Measurements from ENCODE around the gene TSPAN9. TPM values are rescaled to one million over a fixed set of nuclear protein-coding genes. Genes with fewer than 3 reads are reported as not detected.

Gene TSPAN9
- polyA plus RNA-seq, 3 donors: 0.15 to 0.34 (median 0.25) TPM

DNA sequence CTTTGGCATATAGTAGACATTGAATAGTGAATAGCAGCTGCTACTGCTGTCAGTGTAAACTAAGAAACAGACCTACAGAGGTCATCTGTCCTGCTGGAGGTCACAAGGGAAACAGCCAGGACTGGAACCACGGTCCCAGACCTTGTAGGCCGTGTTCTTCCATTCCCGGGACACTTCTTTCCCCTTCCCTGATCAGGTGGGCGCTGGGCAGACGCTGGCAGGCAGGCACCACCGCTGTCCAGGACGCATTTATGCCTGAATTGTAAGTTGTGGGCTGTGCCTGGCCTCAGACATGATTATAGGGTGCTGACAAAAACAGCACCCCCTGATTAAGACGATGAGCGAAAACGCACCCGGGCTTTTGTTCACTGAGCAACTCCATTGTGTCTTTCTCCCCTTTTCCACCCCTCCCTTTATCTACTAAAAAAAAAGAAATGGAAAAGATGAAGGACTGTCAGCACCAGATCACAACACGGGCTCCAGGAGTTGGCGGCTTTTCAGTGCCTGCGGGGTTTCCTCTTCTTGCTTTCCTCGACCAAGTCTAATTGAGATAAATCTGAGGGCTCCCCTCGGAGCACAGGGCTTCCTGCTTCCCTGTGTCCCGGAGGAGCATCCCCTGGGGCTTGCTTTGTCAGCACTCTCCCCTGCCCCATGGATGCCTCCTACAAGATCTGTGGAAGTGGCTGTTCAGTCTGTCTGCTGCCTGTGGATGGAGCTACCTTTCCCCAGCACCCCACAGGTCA is 80.6 kb downstream of the TSPAN9 start:
- H3K4me1 ChIP-seq (ENCODE audit: control insufficient read depth in 1 of 2, insufficient read depth in 2 of 2, low read length in 2 of 2): no peaks in the 10 kb centered on the region
- H4K20me1 ChIP-seq (ENCODE audit: insufficient read depth, low read length): no peaks in the 10 kb centered on the region
- no peak overlapping the region for H3K4me3 ChIP-seq (replicated peaks in 1 of 3; ENCODE audit: low read depth in 2 of 3, low read length in 3 of 3)
- 88% methylated on average over 7 of the region's 17 CpGs for WGBS (ENCODE audit: insufficient coverage)
- peaks cover 0 to 15% of the 10 kb centered on the region in 2 donors for H3K27me3 ChIP-seq (ENCODE audit: control insufficient read depth in 2 of 2, insufficient read depth in 2 of 2, low read length in 2 of 2)
- peaks cover 11 to 31% (median 23%) of the 10 kb centered on the region in 3 donors for H3K27me3 Mint-ChIP-seq (ENCODE audit: low read depth in 3 of 3)
- H3K4me3 Mint-ChIP-seq: no peak overlapping the region
- intact Hi-C loops (cut with micrococcal nuclease): no loop called here
- no peak overlapping the region for H3K27ac Mint-ChIP-seq
- H3K9ac ChIP-seq (ENCODE audit: insufficient read depth, low read length, poor library complexity, severe bottlenecking): no peak overlapping the region
- H3K36me3 Mint-ChIP-seq: no peaks in the 10 kb centered on the region
- no peak overlapping the region for H2AFZ ChIP-seq (ENCODE audit: insufficient read depth, low read depth, low read length, poor library complexity, severe bottlenecking)
- DNase-seq: no peak
- TF ChIP-seq, protein P1, sequence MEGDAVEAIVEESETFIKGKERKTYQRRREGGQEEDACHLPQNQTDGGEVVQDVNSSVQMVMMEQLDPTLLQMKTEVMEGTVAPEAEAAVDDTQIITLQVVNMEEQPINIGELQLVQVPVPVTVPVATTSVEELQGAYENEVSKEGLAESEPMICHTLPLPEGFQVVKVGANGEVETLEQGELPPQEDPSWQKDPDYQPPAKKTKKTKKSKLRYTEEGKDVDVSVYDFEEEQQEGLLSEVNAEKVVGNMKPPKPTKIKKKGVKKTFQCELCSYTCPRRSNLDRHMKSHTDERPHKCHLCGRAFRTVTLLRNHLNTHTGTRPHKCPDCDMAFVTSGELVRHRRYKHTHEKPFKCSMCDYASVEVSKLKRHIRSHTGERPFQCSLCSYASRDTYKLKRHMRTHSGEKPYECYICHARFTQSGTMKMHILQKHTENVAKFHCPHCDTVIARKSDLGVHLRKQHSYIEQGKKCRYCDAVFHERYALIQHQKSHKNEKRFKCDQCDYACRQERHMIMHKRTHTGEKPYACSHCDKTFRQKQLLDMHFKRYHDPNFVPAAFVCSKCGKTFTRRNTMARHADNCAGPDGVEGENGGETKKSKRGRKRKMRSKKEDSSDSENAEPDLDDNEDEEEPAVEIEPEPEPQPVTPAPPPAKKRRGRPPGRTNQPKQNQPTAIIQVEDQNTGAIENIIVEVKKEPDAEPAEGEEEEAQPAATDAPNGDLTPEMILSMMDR (IDR thresholded peaks at IDR 0.05): no peak
- no peaks in the 10 kb centered on the region for H3K9me3 ChIP-seq (replicated peaks in 1 of 2; ENCODE audit: control insufficient read depth in 1 of 2, insufficient read depth in 1 of 2, low read length in 2 of 2)
- no peak overlapping the region for H3K4me2 ChIP-seq (replicated peaks; ENCODE audit: extremely low read depth, low read length, poor library complexity, severe bottlenecking)
- H3K4me1 Mint-ChIP-seq: no peaks in the 10 kb centered on the region
- peaks cover 0 to 7% (median 2%) of the 10 kb centered on the region in 7 donors for H3K9me3 Mint-ChIP-seq
- no peak overlapping the region for H3K27ac ChIP-seq (ENCODE audit: low read depth in 1 of 2, low read length in 2 of 2)
- H3K36me3 ChIP-seq (replicated peaks in 1 of 2; ENCODE audit: control insufficient read depth in 1 of 2, insufficient read depth in 2 of 2, low read length in 2 of 2): no peaks in the 10 kb centered on the region
- no peaks in the 10 kb centered on the region for H3K79me2 ChIP-seq (ENCODE audit: insufficient read depth, low read length)

DNA sequence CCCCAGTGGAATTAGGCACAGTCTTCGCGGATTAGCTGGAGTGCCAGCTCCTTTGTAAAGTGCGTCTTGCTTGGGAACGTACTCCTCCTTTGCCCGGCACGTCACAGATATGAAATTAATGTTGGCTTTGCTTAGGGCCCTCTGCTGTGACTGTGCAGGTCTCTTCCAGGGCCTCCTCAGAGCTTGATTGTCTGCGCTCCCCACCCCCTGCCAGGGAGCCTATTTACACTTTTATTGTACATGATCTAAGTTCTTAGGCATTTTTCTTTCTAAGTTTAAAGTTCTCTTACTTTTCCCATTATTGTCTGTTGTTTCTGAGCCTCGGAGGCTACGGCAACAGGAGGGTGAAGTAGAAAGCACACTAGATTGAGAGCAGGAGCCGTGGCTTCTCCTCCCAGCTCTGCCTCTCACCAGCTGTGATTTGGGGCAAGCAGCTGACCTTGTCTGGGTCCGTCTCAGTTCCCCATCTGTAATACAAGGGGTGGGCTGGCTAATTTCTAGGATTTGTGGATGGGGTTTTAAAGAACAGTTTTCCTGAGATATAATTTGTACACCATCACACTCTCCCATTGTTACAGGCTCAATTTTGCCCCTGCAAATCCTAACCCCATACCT is 81.8 kb downstream of the TSPAN9 start:
- H2AFZ ChIP-seq (ENCODE audit: insufficient read depth, low read depth, low read length, poor library complexity, severe bottlenecking): no peak overlapping the region
- H3K36me3 Mint-ChIP-seq: no peaks in the 10 kb centered on the region
- 92% methylated on average over 6 of the region's 11 CpGs for WGBS (ENCODE audit: insufficient coverage)

More for the DNA sequence above, 81.8 kb downstream of the TSPAN9 start:
- Mint-ChIP-seq H3K4me3 (no peak overlapping the region), H3K27me3 (ENCODE audit: low read depth in 3 of 3) (peaks cover 8 to 35% (median 19%) of the 10 kb centered on the region in 3 donors), H3K4me1 (no peaks in the 10 kb centered on the region), H3K27ac (no peak overlapping the region), H3K9me3 (peaks cover 0 to 7% (median 2%) of the 10 kb centered on the region in 7 donors)
- H3K4me1 ChIP-seq (ENCODE audit: control insufficient read depth in 1 of 2, insufficient read depth in 2 of 2, low read length in 2 of 2): no peaks in the 10 kb centered on the region
- no peaks in the 10 kb centered on the region for H3K79me2 ChIP-seq (ENCODE audit: insufficient read depth, low read length)
- no peak for DNase-seq
- no peak overlapping the region for H3K4me3 ChIP-seq (replicated peaks in 1 of 3; ENCODE audit: low read depth in 2 of 3, low read length in 3 of 3)
- TF ChIP-seq, protein P1 (IDR thresholded peaks at IDR 0.05): no peak
- H3K36me3 ChIP-seq (replicated peaks in 1 of 2; ENCODE audit: control insufficient read depth in 1 of 2, insufficient read depth in 2 of 2, low read length in 2 of 2): no peaks in the 10 kb centered on the region
- no peaks in the 10 kb centered on the region for H4K20me1 ChIP-seq (ENCODE audit: insufficient read depth, low read length)
- intact Hi-C loops (cut with micrococcal nuclease): no loop called here
- no peaks in the 10 kb centered on the region for H3K9me3 ChIP-seq (replicated peaks in 1 of 2; ENCODE audit: control insufficient read depth in 1 of 2, insufficient read depth in 1 of 2, low read length in 2 of 2)
- H3K27me3 ChIP-seq (ENCODE audit: control insufficient read depth in 2 of 2, insufficient read depth in 2 of 2, low read length in 2 of 2): peaks cover 0 to 11% of the 10 kb centered on the region in 2 donors
- H3K4me2 ChIP-seq (replicated peaks; ENCODE audit: extremely low read depth, low read length, poor library complexity, severe bottlenecking): no peak overlapping the region
- no peak overlapping the region for H3K9ac ChIP-seq (ENCODE audit: insufficient read depth, low read length, poor library complexity, severe bottlenecking)
- no peak overlapping the region for H3K27ac ChIP-seq (ENCODE audit: low read depth in 1 of 2, low read length in 2 of 2)
